NB4 (cell line): ENCODE data around the gene CAV2.

ENCODE experiments used
- DNase-seq: peaks from one replicate; pipeline ENCODE4 v3.0.0; 2010; ENCODE audit warnings: low read depth
- H3K4me3 ChIP-seq: one replicate; pipeline ENCODE4 v1.5.1; 2011; ENCODE audit warnings: mild to moderate bottlenecking, low read depth, low read length, moderate library complexity
- MYC ChIP-seq: IDR thresholded peaks from 2 replicates; pipeline ENCODE4 v1.6.1; 2011; ENCODE audit warnings: low read depth, low read length
- POLR2A ChIP-seq: IDR thresholded peaks from 2 replicates; pipeline ENCODE4 v1.6.1; 2011; ENCODE audit warnings: mild to moderate bottlenecking; ENCODE audit not compliant: insufficient read length; ENCODE audit errors: extremely low read depth
- TF ChIP-seq, protein P1 (sequence below): IDR thresholded peaks from 2 replicates; pipeline ENCODE4 v1.6.1; 2011; ENCODE audit warnings: low read depth, low read length
- TF ChIP-seq, protein P2 (sequence below): IDR thresholded peaks from one replicate; pipeline ENCODE4 v1.5.1; 2012; ENCODE audit warnings: low read depth, low read length

Gene CAV2

DNA sequence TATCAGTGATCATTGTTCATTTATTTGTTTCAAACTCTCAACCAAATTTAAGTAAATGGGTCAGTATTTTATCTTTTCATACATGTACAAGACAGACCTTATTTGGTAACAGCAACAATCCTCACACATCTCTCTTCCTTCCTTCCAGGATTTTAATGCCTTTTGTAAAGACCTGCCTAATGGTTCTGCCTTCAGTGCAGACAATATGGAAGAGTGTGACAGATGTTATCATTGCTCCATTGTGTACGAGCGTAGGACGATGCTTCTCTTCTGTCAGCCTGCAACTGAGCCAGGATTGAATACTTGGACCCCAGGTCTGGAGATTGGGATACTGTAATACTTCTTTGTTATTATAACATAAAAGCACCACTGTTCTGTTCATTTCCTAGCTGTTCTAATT, 6.3 kb downstream of the CAV2 start:
- DNase-seq = no peak
- TF ChIP-seq, protein P1, sequence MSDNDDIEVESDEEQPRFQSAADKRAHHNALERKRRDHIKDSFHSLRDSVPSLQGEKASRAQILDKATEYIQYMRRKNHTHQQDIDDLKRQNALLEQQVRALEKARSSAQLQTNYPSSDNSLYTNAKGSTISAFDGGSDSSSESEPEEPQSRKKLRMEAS = no peak
- TF ChIP-seq POLR2A (no peak), MYC (no peak)
- TF ChIP-seq, protein P2, sequence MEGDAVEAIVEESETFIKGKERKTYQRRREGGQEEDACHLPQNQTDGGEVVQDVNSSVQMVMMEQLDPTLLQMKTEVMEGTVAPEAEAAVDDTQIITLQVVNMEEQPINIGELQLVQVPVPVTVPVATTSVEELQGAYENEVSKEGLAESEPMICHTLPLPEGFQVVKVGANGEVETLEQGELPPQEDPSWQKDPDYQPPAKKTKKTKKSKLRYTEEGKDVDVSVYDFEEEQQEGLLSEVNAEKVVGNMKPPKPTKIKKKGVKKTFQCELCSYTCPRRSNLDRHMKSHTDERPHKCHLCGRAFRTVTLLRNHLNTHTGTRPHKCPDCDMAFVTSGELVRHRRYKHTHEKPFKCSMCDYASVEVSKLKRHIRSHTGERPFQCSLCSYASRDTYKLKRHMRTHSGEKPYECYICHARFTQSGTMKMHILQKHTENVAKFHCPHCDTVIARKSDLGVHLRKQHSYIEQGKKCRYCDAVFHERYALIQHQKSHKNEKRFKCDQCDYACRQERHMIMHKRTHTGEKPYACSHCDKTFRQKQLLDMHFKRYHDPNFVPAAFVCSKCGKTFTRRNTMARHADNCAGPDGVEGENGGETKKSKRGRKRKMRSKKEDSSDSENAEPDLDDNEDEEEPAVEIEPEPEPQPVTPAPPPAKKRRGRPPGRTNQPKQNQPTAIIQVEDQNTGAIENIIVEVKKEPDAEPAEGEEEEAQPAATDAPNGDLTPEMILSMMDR = no peak
- no peak overlapping the region for H3K4me3 ChIP-seq

DNA sequence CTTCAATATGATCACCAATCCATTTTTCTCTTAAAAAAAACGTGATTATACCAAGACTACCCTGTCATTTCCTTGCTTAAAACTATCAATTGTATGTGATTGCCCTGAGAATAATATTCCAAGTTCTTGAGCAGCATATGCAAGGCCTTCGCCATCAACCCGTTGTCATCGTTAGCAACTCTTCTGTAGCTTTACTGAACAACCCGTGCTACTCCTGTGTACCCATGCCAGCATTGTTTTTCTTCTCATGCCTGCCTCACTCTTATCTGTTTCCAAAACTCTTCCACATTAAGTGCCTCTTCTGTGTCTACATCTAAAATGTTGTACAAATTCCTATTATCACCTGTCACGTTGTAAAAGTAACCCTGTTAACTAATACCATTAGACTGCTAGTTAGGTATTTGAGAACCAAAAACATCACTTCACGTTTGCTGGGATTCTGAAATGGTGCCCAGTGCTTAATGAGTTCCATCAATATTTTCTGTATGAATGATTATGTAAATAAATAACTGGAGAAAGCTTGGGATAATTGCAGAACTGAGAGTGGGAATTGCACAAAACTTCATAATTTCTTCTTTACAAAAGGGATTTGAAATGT, 10.5 kb downstream of the CAV2 start:
- no peak for DNase-seq
- TF ChIP-seq, protein P1 = no peak
- TF ChIP-seq POLR2A = no peak
- TF ChIP-seq, protein P2 = no peak
- no peak for TF ChIP-seq MYC
- H3K4me3 ChIP-seq = no peak overlapping the region

DNA sequence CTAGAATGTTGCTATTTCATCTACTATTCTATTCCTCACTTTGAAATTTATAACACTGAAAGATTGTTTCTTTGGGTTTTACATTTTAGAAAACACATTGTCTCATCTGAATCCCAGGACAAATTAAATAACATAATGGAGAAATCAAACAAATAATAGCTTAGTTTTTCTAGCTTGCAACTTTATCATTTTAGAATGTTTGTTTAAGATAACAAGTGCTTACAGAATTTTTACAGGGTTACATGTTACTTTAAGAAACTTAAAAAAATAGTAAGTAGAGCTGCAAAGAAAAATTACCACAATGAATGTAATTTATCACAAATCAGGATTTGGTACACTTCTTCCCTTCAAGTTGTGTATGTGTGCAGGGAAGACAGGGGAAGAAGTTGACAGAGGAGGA, 11.3 kb downstream of the CAV2 start:
- H3K4me3 ChIP-seq = no peak overlapping the region
- DNase-seq = no peak
- TF ChIP-seq MYC (no peak), POLR2A (no peak)
- TF ChIP-seq, protein P1 = no peak
- TF ChIP-seq, protein P2 = no peak

DNA sequence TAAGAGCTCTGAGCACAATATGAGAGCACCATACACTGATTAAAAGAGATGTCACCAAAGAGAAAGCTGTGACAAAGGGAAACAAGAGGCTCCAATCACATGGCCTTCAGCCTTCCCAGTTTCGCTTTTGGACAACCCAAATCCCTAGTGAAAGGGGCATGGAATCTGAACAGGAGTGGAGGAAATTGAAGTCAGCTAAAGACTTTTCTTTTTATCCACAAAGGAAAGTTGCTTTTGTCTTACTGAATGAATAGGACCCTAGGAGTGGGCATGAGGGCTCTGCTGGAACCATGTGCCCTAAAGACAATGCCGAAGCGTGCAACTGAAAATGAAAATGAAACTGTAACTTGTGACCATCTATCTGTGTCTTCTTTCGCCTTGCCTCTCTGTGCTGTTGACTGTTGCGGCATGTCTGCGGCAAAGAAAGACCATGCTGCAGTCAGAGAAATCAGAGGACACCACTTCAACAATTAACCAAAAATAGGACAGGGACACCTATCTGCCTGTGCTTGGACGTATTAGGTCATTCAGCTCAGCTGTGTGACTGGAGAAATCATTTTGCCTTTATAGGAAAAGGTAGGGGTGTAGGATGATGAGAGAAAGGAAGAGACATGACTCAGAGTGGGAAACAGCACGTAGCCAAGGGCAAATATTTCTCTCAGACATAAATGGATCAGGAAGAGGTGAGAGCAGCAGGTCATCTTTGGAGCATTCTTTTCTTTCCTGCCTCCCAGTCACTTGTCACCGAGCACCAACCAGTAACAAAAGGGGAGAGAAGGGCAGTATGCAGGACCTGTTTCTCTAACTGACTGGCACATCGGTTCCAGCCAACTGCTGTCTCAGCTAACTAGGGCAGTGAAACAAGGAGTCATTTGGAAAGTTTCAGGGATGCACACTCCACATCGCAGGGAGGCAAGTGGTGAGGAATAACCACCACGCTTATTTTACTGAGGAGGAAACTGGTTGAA, 12.3 kb downstream of the CAV2 start:
- H3K4me3 ChIP-seq = peak overlapping the region; percentile 73
- TF ChIP-seq, protein P2 = no peak
- TF ChIP-seq MYC = peak; percentile 44; the same call in 1 of the 2 replicates
- TF ChIP-seq, protein P1 = peak; percentile 83
- no peak for TF ChIP-seq POLR2A

DNA sequence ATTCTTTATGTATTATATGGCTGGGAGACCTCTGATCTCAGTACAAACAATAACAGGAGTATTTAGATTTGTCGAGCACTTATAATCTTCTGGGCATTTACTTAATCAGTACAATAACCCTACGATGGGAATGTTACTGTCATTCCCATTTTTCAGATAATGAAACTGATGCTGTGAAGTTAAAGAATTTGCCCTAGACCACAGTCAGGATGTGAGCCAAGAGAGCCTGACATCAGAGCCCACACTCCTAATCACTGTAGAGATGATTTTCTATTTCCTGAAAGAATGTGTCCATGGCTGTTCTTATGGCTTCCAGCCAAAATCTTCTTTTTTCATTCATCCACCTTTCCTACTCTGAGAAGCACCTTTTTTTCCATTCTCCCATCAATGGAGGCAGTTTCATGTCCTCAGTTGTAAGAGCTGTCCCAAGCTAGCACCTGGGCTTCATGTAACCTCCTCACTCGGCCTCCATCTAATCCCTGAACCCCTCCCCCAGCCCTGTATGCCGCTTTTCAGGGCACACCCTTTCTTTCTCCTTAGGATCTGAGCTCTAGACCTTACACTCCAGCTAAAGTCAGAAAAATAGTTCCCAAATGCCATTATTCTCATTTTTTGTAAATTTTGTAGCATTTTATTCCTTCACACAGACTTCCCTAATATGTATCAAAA, 13.1 kb downstream of the CAV2 start:
- no peak for DNase-seq
- H3K4me3 ChIP-seq = peak overlapping the region; percentile 73
- TF ChIP-seq, protein P1 = no peak
- TF ChIP-seq POLR2A (no peak), MYC (no peak)
- TF ChIP-seq, protein P2 = no peak

More for the DNA sequence above, 12.3 kb downstream of the CAV2 start:
- peak; percentile 68 for DNase-seq
